ENCODE results near the gene SLC25A47.
"Not testable (repeated sequence)": the region's sequence is repeated elsewhere in the genome, so short reads cannot be mapped to it uniquely, and the experiment has no call there.

The SLC25A47 gene

GRCh38 chr14:100341301-100342031 lies 18.3 kb downstream of the SLC25A47 start:
- in situ Hi-C loops (cut with HindIII; ENCODE audit: low sequenced_read_pairs), result no loop called here

GRCh38 chr14:100342195-100342594 lies 19.1 kb downstream of the SLC25A47 start:
- in situ Hi-C loops (cut with HindIII; ENCODE audit: low sequenced_read_pairs), result no loop called here

DNA sequence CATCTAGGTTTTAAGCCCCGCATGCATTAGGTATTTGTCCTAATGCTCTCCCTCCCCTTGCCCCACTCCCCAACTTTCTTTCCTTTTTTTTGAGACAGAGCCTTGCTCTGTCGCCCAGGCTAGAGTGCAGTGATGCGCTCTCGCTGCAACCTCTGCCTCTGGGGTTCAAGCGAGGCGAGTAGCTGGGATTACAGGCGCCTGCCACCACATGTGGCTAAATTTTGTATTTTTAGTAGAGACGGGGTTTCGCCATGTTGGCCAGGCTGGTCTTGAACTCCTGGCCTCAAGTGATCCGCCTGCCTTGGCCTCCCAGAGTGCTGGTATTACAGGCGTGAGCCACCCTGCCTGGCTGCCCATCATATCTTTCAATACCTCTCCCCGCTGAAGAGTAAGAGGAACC lies 19.7 kb downstream of the SLC25A47 start:
- in situ Hi-C loops (cut with HindIII; ENCODE audit: low sequenced_read_pairs), result not testable (repeated sequence)

GRCh38 chr14:100344657-100345056 lies 21.5 kb downstream of the SLC25A47 start:
- in situ Hi-C loops (cut with HindIII; ENCODE audit: low sequenced_read_pairs), result not testable (repeated sequence)

DNA sequence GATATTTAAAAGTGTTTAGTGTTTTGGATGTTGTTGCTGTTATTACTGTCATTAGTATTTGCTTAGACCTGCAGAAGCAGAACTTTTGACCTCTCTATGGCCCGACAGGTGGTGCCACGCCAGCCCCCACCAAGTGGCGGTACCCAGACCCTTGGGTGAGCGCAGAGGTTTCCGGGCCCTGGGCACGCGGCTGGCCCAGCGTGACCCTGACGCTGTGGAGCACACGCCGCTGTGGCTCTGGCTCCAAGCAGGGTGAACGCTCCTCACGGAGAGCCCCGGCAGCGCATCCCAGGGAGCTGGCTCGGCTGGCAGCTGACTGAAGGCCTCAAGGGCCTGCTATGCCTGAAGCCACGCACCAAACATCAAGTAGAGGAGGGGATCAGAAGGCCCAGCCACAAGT lies 22.6 kb downstream of the SLC25A47 start:
- in situ Hi-C loops (cut with HindIII; ENCODE audit: low sequenced_read_pairs), result no loop called here

- in situ Hi-C loops (cut with HindIII; ENCODE audit: low sequenced_read_pairs), result no loop called here
Measured at GRCh38 chr14:100346306-100347091, 23.4 kb downstream of the SLC25A47 start.

DNA sequence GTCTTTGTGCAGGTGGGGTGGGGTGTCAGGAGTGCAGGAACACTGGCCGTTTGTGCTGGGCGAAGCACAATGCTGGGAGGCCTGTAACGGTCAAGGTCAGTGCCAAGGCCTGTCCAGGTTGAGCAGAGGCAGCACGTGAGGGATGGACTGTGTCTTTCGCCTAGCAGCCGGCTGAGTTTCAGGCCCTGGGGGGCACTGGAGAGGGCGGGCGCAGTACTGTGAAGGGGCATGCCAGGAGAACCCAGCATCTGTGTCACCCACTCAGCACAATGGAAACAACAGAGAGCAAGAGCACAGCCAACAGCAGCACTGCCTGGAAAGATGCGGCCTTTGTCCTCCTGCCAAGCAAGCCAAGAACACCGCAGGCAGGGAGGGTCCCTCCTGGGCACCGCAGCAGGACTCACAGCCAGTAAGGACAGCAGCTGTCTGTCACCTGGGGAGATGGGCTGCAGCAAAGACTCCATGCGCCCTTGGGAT lies 25.2 kb downstream of the SLC25A47 start:
- in situ Hi-C loops (cut with HindIII; ENCODE audit: low sequenced_read_pairs), result no loop called here

DNA sequence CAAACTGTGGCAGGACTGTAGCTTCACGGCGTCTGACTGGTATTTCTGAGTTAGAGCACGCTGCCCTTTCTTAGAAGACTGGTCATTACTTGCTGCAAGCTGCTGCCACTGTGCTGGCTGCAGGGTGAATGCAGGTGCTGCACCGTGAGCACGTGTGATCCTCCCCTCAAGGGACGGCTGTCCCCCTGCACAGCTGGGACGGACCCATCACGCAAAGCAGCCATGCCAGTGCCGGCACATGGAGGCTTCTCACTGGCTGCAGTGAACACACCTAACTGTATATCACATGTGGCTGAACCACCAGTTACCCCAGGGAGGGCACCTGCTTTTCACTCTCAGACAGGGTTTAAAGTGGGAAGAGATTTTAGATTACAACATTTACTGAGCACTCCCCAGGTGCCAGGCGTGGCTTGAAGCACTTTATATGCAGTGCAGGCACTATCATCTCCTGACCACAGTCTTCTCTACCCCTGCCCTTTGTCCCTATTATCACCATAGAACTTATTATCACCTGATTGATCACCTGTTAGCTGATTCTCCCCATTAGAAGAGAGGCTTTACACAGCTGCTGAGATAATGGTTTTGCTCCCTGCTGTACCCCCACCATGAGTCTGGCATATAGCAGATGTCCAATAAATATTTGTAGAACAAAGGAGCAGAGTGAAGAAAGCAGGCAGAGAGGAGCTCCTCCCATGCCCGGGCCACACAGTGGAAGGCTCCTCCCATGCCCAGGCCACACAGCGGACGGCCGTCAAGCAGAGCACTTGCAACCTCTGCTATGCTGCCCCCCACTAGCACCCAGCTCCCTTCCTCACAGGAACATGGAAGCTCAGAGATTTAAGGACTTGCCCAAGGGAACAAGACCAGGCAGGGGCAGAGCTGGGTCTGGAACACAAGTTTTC lies 25.9 kb downstream of the SLC25A47 start:
- in situ Hi-C loops (cut with HindIII; ENCODE audit: low sequenced_read_pairs), result no loop called here

GRCh38 chr14:100350276-100350926 lies 27.3 kb downstream of the SLC25A47 start:
- in situ Hi-C loops (cut with HindIII; ENCODE audit: low sequenced_read_pairs), result no loop called here

DNA sequence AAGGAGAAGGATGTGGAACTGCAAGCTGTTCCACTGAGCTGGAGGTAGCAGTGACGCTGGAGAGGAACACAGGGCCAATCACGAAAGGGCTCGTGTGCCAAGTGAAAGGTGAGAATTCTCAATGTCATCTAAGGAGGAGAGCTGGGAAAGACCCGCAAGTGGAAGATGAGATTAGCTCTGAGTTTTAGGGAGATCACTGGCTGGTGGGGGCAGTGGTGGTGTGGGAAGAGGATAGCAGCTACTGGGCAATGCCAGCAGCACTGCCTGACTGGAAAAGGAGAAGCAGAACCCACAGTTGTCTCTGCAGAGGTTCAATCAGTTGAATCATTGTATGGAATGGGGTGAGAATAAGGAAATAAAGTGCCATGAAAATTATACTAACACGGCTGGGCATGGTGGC lies 27.8 kb downstream of the SLC25A47 start:
- in situ Hi-C loops (cut with HindIII; ENCODE audit: low sequenced_read_pairs), result no loop called here

DNA sequence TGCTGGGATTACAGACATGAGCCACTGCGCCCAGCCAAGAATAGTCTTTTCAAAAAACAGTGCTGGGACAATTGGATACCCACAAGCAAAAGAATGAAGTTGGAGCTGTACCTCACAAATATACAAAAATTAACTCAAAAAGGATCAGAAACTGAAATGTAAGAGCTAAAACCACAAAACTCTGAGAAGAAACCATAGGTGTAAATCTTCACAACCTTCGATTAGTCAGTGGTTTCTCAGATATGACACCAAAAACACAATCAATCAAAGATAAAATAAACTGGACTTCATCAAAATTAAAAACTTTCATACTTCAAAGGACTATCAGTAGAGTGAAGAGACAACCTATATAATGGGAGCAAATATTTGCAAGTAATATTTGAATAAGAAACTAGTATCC lies 35.3 kb downstream of the SLC25A47 start:
- in situ Hi-C loops (cut with HindIII; ENCODE audit: low sequenced_read_pairs), result loop anchor here (5.0 kb wide), 1 partner anchor 36 kb away; the partner anchor contains the start of gene SLC25A47

DNA sequence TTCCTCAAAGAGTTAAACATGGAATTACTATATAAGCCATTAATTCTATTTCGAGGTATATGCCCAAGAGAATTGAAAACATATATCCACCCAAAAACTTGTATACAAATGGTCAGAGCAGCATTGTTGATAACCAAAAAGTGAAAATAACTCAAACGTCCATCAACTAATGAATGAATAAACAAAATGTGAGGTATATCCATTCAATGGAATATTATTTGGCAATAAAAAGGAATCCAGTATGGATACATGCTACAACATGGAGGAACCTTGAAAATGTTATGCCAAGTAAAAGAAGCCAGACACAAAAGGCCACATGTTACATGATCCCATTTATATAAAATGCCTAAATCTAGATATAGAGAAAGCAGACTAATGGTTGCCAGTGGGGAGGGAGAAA lies 36.0 kb downstream of the SLC25A47 start:
- in situ Hi-C loops (cut with HindIII; ENCODE audit: low sequenced_read_pairs), result loop anchor here (5.0 kb wide), 1 partner anchor 37 kb away; the partner anchor contains the start of gene SLC25A47

GRCh38 chr14:100359881-100360280 lies 36.7 kb downstream of the SLC25A47 start:
- in situ Hi-C loops (cut with HindIII; ENCODE audit: low sequenced_read_pairs), result loop anchor here (5.0 kb wide), 1 partner anchor 38 kb away; the partner anchor contains the start of gene SLC25A47

GRCh38 chr14:100361626-100362025 lies 38.5 kb downstream of the SLC25A47 start:
- in situ Hi-C loops (cut with HindIII; ENCODE audit: low sequenced_read_pairs), result no loop called here

DNA sequence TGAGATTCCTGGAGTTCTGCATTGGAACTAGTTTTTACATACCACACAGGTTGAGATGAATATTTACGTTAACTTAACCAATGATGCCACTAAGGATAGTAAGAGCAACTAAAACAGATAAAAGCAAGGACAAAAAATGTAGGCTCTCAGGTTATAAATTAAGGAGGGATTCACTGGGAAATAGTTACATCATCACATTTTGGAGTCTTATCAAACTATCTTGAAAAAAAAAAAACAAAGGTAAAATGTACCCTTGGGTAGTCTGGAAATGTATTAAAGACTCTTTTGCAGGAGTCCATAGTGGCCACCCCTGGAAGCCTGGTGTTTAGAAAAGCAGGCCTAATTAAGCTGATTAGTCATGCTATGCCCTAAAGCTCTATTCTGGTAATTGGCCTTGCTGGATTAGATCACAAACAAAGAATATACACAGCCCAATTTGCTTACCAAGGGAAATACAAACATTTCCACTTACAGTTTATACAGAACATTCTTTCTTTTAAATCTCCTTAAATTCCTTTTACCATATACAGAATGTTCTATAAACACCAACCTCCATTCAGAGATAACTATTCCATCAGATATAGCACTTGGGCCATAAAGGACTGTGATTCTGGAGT lies 39.3 kb downstream of the SLC25A47 start:
- in situ Hi-C loops (cut with HindIII; ENCODE audit: low sequenced_read_pairs), result no loop called here

- in situ Hi-C loops (cut with HindIII; ENCODE audit: low sequenced_read_pairs), result no loop called here
Measured at GRCh38 chr14:100363053-100363452, 39.9 kb downstream of the SLC25A47 start.

- in situ Hi-C loops (cut with HindIII; ENCODE audit: low sequenced_read_pairs), result no loop called here
Measured at GRCh38 chr14:100364403-100364802, 41.3 kb downstream of the SLC25A47 start.

DNA sequence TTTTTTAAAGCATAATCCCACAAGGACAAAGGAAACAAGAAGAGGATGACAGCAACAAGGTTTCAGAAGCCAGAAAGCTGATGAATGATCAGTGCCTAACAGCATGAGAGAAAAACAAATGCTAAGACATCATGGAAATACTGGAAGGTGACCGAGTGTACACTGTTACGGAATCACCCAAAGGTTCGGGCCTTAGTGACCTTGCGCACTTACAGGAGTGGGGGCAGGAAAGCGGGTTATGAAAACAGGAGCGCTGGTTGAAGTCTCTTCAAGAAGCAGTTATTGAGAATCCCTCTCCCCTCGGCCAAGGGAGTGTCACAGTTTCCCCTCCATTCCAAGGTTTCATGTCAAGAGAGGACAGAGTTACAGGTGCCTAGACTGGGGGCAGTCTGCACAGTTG lies 42.6 kb downstream of the SLC25A47 start:
- in situ Hi-C loops (cut with HindIII; ENCODE audit: low sequenced_read_pairs), result no loop called here

DNA sequence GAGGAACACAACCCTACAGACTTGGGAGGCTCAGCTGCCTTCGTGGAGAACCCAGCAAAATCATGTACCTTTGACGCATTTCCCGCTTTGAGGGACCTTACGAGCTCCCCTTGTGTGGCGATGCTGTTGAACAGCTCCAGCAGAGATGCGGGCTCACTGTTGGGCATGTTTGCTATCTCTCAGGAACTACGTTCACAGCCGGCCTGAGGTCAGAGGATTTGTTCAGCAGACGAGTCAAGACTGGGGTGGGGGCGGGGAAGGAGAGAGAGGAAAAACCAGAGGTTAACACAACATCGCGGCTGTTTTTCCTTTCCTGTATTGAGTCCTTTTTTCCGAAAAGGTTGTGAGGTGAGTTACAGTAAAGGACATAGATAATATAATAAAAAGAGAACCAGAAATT lies 45.9 kb downstream of the SLC25A47 start:
- in situ Hi-C loops (cut with HindIII; ENCODE audit: low sequenced_read_pairs), result no loop called here

DNA sequence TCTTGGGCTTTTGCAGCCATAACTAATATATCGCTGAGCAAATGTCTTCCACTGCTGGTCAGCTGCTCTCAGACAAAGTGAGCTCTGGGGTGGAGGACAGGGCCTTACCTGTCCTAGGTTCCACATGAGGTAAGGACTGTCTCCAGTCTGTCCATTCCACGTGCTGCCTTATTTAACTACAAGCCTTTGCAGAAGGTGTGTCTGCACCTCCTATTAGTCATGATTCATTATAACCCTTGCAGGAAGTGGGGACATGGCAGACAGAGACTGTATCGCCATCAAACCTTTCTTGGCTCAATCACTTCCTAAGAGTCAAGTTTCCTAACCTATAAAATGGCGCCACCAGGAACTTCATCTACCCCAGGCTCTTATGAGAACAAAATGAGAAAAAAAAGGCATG lies 46.9 kb downstream of the SLC25A47 start:
- in situ Hi-C loops (cut with HindIII; ENCODE audit: low sequenced_read_pairs), result no loop called here

Data from endothelial cell of hepatic sinusoid (primary cell).